ENCODE results near the gene DNAJC11. TPM values are rescaled to one million over a fixed set of nuclear protein-coding genes. Genes with fewer than 3 reads are reported as not detected.

Gene DNAJC11
- total and polyA plus RNA-seq, 2 donors from 2014 or later = 44.6 to 49.8 TPM

DNA sequence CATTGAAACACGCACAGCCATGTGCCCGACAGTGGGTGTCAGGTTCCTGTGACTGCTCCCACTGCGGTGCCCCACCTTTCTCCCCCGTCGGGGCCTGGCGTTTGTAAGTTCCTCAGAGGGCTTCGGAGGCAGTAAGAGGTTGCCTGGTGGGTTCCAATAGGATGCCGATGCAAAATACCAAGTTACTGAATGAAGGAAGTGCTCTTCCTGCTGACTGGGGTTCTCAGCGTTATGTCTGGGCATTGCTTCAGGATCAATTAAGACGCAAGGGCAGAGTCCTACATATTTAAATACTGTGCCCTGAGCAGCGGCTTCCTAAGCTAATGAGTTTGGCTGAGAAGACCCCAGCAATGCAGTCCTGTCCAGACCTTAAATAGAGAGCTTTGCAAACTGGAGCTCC is 28.9 kb upstream of the DNAJC11 start:
- DNase-seq (no peak), FAIRE-seq (no peak)
- H3K27me3 ChIP-seq (ENCODE audit: control insufficient read depth, insufficient read depth, low read length) = no peaks in the 10 kb centered on the region
- H3K9ac ChIP-seq (ENCODE audit: low read length in 3 of 3) = no peak overlapping the region
- H3K36me3 ChIP-seq (ENCODE audit: control insufficient read depth in 2 of 3, insufficient read depth in 3 of 3, low read length in 3 of 3) = no peaks in the 10 kb centered on the region
- no peak overlapping the region for H3K4me3 ChIP-seq (ENCODE audit: low read length in 3 of 3)
- TF ChIP-seq, protein P1, sequence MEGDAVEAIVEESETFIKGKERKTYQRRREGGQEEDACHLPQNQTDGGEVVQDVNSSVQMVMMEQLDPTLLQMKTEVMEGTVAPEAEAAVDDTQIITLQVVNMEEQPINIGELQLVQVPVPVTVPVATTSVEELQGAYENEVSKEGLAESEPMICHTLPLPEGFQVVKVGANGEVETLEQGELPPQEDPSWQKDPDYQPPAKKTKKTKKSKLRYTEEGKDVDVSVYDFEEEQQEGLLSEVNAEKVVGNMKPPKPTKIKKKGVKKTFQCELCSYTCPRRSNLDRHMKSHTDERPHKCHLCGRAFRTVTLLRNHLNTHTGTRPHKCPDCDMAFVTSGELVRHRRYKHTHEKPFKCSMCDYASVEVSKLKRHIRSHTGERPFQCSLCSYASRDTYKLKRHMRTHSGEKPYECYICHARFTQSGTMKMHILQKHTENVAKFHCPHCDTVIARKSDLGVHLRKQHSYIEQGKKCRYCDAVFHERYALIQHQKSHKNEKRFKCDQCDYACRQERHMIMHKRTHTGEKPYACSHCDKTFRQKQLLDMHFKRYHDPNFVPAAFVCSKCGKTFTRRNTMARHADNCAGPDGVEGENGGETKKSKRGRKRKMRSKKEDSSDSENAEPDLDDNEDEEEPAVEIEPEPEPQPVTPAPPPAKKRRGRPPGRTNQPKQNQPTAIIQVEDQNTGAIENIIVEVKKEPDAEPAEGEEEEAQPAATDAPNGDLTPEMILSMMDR (IDR thresholded peaks at IDR 0.05; ENCODE audit: borderline replicate concordance, extremely low read depth, insufficient read depth) = no peak
- no peak overlapping the region for H3K27ac ChIP-seq (ENCODE audit: low read depth in 2 of 2, low read length in 2 of 2)
- no peaks in the 10 kb centered on the region for H3K4me1 ChIP-seq (ENCODE audit: control insufficient read depth in 2 of 3, insufficient read depth in 2 of 3, low read depth in 1 of 3, low read length in 3 of 3)
- no peaks in the 10 kb centered on the region for H3K9me3 ChIP-seq (ENCODE audit: control insufficient read depth in 2 of 3, insufficient read depth in 1 of 3, low read length in 3 of 3)
- intact Hi-C loops (cut with DNase I) = no loop called here

DNA sequence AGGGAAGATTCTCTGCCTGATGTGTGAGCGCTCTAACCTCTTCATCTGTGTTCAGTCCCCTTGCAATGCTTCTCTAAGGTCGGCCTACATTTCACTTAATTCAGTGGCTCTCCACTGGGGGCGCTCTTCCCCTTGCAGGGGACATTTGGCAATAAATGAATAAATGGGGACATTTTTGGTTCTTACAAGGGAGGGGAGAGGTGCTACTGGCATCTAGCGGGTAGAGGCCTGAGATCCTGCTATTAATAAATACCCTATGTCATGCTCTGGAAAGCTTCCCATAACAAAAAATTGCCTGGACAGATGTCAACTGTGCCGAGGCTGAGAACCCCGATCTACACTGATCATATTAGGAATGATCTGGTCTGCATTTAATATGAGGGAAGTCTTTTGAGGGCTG is 25.9 kb upstream of the DNAJC11 start:
- FAIRE-seq = no peak

DNA sequence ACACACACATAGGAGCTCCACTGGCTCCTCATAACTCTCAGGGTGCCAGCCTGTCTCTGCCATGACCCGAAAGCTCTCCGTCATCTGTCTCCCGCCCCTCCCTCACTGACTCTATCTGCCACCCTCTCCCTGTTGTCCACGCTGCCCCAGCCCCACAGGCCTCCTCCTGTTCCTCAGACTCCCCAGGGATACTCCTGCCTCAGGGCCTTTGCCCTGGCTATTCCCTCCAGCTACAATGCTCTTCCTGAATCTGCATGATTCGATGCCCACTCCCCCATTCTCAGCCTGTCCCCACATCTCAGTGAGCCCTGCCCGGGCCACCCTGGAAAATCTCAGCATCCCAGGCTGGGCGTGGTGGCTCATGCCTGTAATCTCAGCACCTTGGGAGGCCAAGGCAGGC is 24.6 kb upstream of the DNAJC11 start:
- Histone ChIP-seq H3K9ac (ENCODE audit: low read length in 3 of 3) (no peak overlapping the region), H3K27me3 (ENCODE audit: control insufficient read depth, insufficient read depth, low read length) (no peaks in the 10 kb centered on the region), H3K9me3 (ENCODE audit: control insufficient read depth in 2 of 3, insufficient read depth in 1 of 3, low read length in 3 of 3) (no peaks in the 10 kb centered on the region), H3K36me3 (ENCODE audit: control insufficient read depth in 2 of 3, insufficient read depth in 3 of 3, low read length in 3 of 3) (no peaks in the 10 kb centered on the region), H3K27ac (ENCODE audit: low read depth in 2 of 2, low read length in 2 of 2) (no peak overlapping the region), H3K4me1 (ENCODE audit: control insufficient read depth in 2 of 3, insufficient read depth in 2 of 3, low read depth in 1 of 3, low read length in 3 of 3) (peaks cover 0 to 4% (median 0%) of the 10 kb centered on the region in 3 donors), H3K4me3 (ENCODE audit: low read length in 3 of 3) (no peak overlapping the region)
- TF ChIP-seq, protein P1 (IDR thresholded peaks at IDR 0.05; ENCODE audit: borderline replicate concordance, extremely low read depth, insufficient read depth) = no peak
- intact Hi-C loops (cut with DNase I) = no loop called here
- DNase-seq (no peak), FAIRE-seq (no peak)

More for the DNA sequence above, 25.9 kb upstream of the DNAJC11 start:
- Histone ChIP-seq H3K4me3 (ENCODE audit: low read length in 3 of 3) (no peak overlapping the region), H3K9ac (ENCODE audit: low read length in 3 of 3) (no peak overlapping the region), H3K27ac (ENCODE audit: low read depth in 2 of 2, low read length in 2 of 2) (no peak overlapping the region), H3K9me3 (ENCODE audit: control insufficient read depth in 2 of 3, insufficient read depth in 1 of 3, low read length in 3 of 3) (no peaks in the 10 kb centered on the region), H3K36me3 (ENCODE audit: control insufficient read depth in 2 of 3, insufficient read depth in 3 of 3, low read length in 3 of 3) (no peaks in the 10 kb centered on the region), H3K4me1 (ENCODE audit: control insufficient read depth in 2 of 3, insufficient read depth in 2 of 3, low read depth in 1 of 3, low read length in 3 of 3) (peaks cover 0 to 4% (median 0%) of the 10 kb centered on the region in 3 donors), H3K27me3 (ENCODE audit: control insufficient read depth, insufficient read depth, low read length) (no peaks in the 10 kb centered on the region)
- DNase-seq = peak in 2 of 5 donors; percentile 51 to 72
- TF ChIP-seq, protein P1 (IDR thresholded peaks at IDR 0.05; ENCODE audit: borderline replicate concordance, extremely low read depth, insufficient read depth) = peak; percentile 82
- intact Hi-C loops (cut with DNase I) = no loop called here
